Stimulated activated CD8-positive, alpha-beta memory T cell treated with anti-CD3 and anti-CD28 coated beads, Interleukin-15, amount 100 ng/mL, for 48 hours (primary cell): ENCODE data around the gene KIAA1671.

ENCODE experiments used
- DNase-seq, 2 donors: peaks; one replicate each; pipeline ENCODE4 v3.0.0-alpha.2; 2020; ENCODE audit warnings: low read depth in 2 of 2

The KIAA1671 gene

DNA sequence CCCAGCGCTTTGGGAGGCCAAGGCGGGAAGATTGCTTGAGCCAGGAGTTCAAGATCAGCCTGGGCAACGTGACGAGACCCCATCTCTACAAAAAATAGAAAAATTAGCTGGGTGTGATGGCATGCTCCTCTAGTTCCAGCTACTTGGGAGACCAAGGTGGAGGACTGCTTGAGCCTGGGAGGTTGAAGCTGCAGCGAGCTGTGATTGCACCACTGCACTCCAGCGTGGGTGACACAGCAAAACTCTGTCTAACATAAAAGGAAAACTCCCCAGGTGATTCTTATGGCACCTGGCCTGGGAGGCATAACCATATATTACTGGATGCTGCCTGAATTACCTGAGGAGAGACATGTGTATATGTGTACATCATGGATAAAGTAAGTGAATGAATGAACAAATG, 29.1 kb downstream of the KIAA1671 start:
- no peak for DNase-seq

DNA sequence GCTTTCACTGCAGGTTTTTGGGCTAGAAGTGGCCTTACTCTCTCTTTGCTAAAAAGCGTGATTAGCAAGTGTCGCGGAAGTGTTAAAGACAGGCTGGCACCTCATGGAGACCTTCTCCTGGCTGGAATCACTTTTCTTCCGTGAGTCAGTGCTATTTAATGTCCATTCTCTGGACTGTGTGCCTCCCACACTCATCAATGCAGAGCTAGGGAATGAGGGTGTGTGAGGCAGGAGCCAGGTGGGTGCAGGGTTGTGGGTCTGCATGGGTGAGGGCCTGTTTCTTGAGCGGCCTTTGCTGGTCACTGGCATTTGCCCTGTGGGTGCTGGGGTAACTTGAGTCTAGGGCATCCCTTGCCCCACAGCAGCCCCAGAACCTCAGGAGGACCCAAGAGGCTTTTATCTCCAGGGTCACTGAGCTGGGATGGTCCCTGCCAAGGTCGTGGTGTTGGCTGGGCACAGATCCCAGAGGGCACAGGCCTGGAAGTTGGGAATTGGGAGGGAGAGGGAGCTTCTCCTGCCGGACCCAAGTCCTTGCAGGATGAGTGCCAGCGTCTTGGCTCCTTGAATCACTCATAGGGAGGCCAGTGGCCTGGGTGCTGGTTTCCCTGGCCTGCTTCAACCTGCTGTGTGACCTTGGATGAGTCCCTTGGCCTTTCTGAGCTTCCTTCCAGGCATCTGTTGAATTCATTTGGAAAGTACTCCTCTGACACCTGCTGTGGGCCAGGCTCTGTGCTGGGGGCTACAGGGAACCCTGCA, 30.0 kb downstream of the KIAA1671 start:
- no peak for DNase-seq

DNA sequence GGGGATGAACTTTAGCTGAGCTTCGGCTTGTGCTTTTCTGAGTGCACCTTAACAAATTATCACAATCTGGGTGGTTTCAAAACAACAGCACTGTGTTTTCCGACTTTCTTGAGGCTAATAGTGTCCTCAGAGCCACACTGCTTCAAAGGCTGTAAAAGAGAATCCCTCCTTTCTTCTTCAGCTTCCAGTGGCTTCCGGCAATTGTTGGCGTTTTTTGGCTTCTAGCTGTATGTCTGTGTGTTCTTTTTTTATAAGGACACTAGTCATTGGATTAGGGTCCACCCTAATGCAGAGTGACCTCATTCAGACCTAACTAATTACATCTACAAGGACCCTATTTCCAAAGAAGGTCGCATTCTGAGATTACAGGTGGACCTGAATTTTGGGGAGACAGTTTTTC, 30.6 kb downstream of the KIAA1671 start:
- DNase-seq, result no peak

DNA sequence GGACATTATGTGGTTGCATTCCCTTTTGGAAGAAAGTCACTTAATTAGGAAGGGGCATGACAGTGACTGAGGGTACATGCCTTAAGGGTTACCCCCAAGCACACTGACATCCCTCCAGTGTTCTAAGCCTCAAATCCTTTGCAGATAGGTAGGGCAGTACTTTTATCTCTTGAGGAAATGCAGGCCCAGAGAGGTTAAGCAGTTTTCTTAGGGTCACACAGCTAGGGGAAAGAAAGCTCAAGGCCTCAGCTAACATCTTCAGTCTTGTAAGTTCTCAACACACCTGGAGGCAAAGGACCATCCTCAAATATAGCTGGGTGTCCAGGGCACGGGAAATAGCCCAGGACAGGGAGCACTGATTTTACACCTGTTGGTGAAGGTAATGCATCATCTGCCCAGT, 31.6 kb downstream of the KIAA1671 start:
- DNase-seq, result no peak

DNA sequence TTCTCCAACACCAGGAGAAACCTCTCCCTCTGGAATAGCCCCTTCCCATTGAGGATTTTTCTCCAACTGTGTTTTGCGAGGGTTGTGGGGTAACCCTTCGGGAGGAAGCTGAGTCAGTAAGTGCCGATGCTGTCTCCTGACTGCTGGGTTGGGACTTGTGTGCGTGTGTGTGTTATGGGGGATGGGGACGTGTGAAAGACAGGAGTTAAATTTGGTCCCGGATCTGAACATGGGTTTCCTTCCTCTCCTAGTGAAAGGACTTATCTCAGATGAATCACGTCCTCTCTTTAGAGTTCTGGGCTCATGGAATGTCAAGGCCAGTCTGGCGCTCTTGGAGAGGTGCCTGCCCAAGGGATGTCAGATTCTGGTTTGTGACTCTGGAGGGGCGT, 33.3 kb downstream of the KIAA1671 start:
- no peak for DNase-seq

DNA sequence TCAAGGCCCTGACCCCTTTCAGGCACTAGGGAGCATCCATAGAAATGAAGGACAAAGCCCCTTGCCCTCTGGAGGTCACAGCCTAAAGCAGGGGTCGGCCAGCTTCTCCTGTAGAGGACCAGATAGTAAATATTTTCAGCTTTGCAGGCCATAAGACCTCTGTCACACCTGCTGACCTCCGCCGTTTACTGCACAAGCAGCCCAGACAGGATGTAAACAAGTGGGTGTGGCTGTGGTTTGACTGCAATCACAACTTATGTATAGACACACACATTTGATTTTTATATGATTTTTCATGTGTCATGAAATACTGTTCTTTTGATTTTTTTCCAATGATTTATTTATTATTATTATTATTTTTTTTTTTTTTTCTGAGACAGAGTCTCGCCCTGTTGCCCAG, 34.3 kb downstream of the KIAA1671 start:
- DNase-seq, result no peak

DNA sequence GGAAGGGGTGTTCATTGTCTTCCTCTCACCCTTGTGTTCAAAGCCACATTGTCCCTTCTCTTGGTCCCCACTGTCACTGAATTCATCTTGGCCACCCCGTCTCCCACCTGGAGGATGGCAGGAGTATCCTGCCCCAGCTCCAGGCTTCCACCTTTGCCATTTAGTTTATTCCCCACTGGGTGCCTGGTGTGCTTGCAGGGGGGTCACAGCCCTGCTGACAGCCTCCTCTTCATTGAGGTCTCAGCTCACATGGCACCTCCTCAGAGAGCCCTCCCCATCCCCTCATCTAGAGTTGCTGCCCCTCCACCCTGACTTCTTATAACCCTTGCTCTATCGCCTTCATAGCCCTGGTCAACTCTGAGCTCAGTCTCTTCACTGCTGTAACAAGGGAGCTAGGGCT, 36.6 kb downstream of the KIAA1671 start:
- no peak for DNase-seq

DNA sequence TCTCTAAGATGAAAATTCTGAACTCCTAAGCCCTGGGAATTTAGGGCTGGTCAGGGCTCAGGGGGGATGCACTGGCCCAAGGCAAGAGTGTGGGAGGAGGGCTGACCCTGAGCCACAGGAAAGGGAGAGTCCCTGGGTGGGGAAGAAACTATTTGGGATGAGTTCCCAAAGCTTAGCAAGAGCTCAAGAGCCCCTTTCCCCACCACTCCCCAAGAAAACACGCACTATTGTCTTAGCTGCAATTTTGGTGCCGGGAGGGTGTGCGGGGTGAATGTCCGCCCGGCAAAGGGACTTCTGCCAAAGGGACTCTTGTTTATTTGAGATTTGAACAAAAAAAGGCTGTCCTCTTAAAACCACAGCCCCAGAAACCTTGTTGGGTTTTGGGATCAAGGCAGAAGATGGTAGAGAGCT, 37.0 kb downstream of the KIAA1671 start:
- DNase-seq, result no peak

DNA sequence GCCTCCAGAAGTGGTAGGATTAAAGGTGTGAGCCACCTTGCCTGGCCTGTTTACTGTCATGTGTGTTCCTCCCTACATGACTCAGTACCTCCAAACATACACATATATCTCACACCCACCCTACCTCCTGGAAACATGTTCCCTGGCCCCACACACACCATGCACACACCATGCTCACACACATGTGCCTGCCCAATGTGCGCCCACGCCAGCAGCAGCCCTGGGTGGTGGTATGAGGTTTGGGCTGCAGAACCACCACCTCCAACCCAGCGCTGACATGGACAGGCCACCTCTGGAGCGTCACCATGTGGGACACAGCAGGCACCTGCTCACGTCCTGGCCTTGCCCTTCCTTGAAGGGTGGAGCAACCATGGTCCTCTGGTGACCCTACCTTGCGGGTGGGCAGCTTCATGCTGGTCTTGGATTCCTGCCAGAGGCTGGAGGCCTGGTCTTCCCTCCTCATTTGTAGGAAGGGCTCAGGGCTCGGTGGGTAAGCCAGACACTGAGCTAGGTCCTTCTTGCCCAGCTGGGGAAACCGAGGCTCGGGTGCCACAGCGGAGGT, 37.9 kb downstream of the KIAA1671 start:
- no peak for DNase-seq

DNA sequence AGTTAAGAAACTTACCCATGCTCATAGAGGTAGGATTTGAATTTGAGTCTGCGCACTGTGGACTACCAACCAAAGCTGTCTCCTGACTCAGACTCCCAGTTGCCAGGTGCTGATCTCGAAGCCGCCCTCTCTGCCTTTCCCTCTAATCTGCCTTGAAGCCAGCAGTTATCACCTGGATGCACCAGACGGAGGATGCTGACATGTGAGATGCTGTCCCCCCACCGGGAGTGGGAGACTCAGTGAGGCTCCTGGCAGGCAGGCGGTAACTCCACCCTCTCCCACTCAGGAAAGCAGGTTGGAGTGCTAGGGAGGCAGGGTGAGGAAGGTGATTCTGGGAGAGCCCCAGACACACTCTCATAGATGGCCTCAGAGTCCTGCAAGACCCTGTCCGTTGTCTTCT, 40.4 kb downstream of the KIAA1671 start:
- DNase-seq, result no peak

DNA sequence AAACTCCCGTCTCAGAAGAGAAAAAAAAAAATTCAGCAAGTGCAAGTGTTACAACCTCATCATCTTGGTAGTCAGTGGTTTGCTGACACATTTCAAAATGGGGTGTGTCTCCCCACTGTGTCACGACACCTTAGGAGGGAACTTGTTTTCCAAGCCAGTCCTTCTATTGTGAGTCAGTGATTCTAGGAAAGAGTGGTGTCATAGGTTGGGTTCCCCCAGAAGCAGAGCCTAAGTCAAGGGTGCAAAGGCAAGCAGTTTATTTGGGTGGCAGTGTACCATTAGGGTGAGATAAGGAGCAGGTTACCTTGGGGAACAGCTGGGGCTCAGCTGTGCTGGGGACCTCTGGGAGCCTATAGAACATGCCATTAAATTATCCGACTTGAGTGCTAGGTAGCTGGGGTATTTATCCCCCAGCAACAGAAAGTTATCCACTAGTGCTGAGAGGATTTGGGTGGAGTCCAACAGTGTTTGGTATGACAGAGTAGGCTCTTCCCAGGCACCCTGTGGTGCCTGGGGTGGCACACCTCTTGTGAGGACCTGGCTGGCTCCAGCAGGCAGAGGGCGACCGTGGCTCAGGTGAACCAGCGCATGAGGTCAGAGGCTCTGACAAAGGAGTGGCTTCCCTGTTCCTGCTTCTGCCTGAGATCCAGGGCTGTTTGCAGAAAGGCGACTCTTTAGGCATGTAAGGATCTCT, 41.7 kb downstream of the KIAA1671 start:
- DNase-seq, result peak; percentile 41 to 43

DNA sequence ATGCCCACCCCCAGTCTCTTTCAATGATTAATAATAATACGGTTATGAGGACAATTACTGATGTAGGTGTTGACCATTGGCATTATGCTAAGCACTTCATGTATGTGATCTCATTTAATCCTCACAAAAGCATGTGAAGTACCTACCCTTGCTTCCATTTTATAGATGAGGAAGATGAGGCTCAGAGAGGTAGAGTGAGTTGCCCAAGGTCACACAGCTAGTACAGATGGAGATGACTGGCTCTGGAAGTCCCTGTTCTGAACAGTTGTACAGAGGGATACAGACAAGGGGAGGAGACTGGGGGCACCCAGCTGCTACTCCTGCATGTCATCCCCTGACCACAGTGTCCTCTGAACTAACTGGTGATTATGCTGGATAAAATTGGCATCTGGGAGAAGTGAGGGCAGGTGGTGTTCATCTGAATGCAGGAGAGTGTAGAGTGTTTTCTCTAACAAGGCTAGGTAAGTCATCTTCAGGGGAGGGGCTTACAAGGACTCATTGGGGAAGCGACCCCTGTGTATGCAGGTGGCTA, 43.2 kb downstream of the KIAA1671 start:
- DNase-seq, result no peak

DNA sequence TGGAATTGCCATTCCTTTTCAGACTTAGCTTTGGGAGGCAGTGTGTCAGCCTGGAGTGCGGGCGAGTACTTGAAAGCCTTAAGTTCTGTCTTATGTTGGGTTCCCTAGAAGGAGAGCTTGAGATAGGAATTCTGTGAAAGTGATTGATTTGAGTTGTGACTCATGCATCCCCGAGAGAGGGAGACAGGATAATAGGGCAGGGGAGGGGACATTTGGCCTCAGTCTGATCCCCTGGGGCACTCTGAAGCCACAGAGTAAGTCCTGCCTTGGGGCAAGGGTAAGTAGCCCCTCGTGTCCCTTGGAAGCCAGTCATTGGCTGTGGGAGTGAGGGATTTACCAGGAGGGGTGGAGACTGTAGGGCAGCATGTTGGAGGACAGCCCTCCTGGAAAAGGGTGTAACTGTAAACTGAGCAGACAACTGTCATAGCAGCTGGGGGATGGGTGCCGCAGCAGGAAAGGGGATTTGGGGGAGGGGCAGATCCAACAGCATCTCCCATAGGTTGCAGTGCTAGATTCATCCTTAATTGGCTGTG, 44.0 kb downstream of the KIAA1671 start:
- DNase-seq, result no peak

DNA sequence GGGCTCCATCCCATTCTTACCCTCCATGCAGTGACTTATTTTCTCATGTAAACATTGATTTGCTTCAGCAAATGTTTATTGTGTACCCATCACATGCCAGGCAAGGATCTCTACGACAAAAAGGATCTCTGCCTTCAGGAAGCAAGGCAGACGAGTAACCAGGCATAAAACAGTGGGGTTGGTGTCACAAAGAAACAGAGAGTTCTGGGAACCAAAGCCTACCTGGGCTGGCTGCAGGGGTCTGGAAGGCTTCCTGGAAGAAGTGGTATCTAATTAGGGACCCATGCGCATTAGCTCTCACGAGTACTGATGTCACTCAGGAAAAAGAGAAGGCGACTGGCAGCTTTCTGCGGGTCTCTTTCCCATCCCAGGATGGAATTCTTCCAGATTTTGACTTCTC, 44.5 kb downstream of the KIAA1671 start:
- DNase-seq, result no peak

DNA sequence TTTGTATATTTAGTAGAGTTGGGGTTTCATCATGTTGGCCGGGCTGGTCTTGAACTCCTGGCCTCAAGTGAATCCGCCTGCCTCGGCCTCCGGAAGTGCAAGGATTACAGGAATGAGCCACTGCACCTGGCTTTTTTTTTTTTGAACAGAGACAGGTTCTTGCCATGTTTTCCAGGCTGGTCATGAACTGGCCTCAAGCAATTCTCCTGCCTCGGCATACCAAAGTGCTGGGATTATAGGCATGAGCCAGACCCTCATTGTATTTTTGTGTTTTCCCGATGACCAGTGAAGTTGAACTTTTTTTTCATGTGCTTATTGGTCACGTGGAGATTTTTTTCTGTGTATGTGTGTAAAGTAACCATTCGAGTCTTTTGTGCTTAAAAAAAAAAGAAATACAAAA, 48.2 kb downstream of the KIAA1671 start:
- DNase-seq, result no peak

DNA sequence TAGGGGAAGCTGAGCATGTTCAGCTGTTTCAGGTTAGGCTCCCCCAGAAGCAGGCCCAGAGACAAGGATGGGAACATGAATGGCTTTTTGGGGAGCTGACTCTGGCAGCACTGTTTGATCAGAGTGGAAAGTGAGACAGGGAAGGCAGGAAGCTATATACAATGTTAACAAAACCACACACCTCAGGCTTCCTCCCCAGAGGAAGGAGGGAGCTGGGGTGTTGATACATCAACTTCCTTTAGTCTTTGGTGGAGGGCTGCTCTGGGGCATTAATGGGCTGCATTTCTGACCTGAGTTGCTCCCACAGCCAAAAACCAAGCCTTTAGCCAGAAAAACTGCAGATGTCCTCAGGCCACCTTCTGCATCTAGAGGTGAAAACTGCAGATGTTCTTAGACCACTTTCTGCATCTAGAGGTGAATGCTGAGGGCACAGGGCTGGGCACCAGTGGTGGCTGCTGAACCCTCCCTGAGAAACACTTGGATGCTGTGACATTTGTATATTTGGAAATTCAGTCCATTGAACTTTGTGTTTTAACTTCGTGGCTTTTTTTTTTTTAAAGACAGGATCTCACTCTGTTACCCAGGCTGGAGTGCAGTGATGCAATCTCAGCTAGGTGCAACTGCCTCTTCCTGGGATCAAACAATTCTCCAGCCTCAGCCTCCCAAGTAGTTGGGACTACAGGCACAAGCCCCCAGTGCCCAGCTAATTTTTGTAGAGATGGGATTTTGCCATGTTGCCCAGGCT, 49.9 kb downstream of the KIAA1671 start:
- DNase-seq, result no peak

DNA sequence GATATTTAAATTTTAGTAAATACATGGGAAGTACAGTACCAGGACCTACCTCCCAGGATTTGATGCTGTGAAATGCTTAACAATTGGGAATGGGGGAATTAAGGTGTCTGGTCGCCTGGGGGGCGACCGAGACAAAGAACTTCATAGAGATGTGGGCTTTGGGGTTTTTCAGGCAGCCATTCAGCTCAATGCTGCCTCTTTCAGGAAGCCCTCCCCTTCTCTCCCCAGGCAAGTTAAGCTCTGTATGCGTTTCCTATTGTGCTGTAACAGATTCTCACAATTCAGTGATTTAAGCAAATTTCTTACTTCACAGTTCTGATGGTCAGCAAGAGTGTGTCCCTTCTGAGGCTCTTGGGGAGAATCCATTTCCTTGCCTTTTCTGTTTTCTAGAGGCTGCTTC, 53.8 kb downstream of the KIAA1671 start:
- DNase-seq, result no peak

DNA sequence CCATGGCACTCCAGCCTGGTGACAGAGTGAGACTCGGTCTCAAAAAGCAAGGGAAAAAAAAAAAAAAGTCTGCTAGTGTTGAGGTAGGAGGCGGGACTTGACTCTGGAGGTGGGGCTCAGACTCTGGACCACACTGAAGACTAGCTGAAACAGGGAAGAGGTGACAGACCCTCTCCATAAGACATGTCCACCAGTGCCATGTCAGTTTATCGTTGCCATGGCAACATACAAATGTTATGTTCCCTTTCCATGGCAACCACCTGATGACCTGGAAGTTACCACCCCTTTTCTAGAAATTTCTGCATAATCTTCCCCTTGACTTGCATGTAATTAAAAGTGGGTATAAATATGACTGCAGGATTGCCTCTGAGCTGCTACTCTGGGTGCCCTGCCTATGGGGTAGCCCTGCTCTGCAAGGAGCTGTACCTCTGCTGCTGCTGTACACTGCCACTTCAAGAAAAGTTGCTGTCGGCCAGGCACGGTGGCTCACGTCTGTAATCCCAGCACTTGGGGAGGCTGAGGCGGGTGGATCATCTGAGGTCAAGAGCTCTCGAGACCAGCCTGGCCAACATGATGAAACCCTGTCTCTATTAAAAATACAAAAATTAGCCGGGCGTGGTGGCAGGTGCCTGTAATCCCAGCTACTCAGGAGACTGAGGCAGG, 55.1 kb downstream of the KIAA1671 start:
- no peak for DNase-seq

DNA sequence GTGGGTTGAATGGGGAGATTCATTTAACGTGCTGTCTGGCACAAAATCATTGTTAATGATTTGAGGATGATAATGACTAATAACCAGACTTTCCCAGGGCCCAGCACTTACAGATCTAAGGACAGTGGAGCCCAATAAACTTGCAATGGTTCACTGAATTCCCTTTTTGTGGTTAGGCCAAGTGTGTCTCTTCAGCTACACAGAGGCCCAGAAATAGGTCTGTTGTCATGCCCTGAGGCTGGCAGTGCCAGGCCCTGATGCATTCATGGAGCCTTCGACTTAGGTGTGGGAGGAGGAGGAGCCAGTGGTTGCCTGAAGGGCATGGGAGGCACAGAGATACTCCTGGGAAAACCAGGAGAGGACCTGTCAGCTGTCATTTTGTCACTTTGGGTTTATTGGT, 56.1 kb downstream of the KIAA1671 start:
- no peak for DNase-seq

DNA sequence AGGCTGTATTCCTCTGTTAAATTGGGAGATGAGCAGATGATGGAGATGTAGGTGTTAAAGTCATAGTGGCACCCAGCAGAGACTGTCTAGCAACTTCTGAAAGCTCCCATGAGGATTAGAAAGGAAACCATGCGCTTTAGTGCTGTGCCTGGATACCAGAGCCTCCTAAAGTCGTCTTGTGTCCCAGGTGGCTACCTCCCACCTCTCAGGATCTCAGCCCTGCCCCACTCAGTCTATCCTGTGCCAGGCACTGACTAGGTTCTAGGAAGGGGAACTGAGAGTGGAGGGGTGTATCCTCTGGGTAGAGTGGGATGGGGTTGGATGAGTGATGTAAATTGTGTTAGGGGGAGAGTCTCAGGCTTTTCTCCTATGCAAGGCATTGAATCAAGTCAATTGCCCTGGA, 60.2 kb downstream of the KIAA1671 start:
- no peak for DNase-seq

DNA sequence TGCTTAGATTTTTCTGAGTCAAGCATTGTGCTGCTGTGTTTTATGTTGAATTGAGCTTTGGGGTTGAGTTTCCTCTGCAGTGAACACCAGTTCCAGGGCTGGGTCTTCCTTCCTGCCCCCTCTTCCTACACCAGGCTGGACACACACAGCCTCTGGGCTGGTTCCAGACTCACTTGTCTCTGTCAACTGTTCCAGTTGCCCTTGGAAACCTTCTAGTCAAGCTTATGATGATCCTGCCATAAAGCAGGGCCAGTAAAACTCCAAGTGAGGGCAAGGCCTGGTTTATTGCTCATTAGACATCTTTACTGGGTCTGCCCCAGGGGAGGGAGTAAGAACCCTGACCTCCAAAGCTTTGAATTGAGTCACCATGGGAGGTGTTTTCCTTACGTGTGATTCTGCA, 61.1 kb downstream of the KIAA1671 start:
- no peak for DNase-seq
